22Rv1 (cell line): ENCODE data around the gene OR51B4.
"Not testable (repeated sequence)": the region's sequence is repeated elsewhere in the genome, so short reads cannot be mapped to it uniquely, and the experiment has no call there.

Experiments used
- H3K27ac ChIP-seq: fragments of 450-650 bp; 2 replicates; pipeline ENCODE4 v1.5.1; 2017
- CTCF ChIP-seq: fragments of 450-650 bp; IDR thresholded peaks from 2 replicates; pipeline ENCODE4 v1.5.1; 2017; ENCODE audit warnings: mild to moderate bottlenecking
- ZFX ChIP-seq: fragments of 450-650 bp; IDR thresholded peaks from 2 replicates; pipeline ENCODE4 v1.6.1; 2017; ENCODE audit warnings: antibody characterized with exemption, borderline replicate concordance

The OR51B4 gene

GRCh38 chr11:5269715-5270147 is 32.0 kb downstream of the OR51B4 start, which contains the start of gene HBE1:
TSS of gene HBE1 (minus strand) at chr11:5269945. CDS start at chr11:5269890, 55 bp downstream.
- no peak within 1 kb of the TSS for H3K27ac ChIP-seq
- TF ChIP-seq ZFX (no peak), CTCF (no peak)

DNA sequence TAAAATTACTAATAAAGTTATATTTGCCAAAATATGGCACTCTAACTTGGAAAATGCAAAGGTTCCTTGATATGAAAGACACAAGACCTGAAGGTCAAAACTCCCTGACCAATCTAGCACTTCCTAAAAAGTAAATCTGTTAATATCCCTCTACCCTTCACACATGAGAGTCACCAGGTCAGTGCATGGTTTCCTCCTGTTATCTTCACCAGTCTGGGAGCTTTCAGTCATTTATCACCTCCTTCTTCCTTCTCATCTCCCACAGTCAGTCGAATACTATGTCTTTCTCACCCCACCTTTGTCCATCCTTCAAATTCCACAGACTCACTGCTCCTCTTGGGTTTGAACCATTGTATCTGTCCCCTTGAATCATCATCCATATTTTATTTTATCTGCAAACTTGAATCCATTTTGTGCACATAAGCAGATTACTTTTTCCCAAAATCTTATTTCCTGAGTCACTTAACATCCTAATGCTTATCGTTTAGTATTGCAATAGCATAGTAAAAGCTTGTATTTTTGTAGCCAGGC is 34.6 kb downstream of the OR51B4 start:
- TF ChIP-seq ZFX, result no peak
- TF ChIP-seq CTCF, result no peak
- no peak overlapping the region for H3K27ac ChIP-seq

DNA sequence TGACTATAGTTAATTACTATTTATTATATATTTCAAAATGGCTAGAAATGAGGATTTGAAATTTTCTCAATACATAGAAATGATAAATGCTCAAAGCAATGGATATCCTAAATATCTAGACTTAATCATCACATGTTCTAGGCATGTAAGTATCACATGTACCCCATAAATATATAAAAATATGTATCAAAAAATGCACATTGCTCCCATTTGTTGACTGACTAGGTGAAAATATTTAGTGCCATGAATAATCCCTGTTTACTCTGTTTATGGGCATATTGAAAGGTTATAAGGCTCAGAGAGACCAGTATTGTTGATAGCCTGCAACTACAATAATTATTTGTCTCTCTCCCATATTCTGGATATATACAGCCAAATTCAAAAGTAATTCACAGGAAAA is 35.1 kb downstream of the OR51B4 start:
- TF ChIP-seq ZFX, result no peak
- no peak for TF ChIP-seq CTCF
- H3K27ac ChIP-seq, result no peak overlapping the region

GRCh38 chr11:5265832-5266231 is 35.9 kb downstream of the OR51B4 start:
- no peak overlapping the region for H3K27ac ChIP-seq
- TF ChIP-seq CTCF (no peak), ZFX (no peak)

- no peak for TF ChIP-seq ZFX
- no peak for TF ChIP-seq CTCF
- H3K27ac ChIP-seq, result no peak overlapping the region
Observed at GRCh38 chr11:5258543-5259262, 43.0 kb downstream of the OR51B4 start.

DNA sequence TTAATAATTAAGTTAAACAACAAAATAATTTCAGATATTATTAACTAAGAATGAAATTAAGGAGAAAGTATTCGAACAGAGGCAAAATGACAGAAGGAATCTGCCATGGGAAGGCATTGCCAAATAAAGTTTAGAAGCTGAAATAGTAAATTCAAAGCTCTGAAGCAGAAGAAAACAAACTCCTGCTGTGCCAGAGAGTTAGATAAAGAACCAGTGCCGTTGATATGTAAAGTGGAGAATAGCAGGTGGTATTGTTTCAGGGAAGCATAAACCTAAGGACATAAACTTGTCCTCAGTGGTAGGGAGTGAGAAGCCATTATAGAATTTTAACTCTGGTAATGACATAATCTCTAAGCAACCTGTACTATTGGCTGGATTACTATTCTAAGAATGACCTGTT is 44.5 kb downstream of the OR51B4 start:
- TF ChIP-seq ZFX (no peak), CTCF (no peak)
- H3K27ac ChIP-seq, result no peak overlapping the region

DNA sequence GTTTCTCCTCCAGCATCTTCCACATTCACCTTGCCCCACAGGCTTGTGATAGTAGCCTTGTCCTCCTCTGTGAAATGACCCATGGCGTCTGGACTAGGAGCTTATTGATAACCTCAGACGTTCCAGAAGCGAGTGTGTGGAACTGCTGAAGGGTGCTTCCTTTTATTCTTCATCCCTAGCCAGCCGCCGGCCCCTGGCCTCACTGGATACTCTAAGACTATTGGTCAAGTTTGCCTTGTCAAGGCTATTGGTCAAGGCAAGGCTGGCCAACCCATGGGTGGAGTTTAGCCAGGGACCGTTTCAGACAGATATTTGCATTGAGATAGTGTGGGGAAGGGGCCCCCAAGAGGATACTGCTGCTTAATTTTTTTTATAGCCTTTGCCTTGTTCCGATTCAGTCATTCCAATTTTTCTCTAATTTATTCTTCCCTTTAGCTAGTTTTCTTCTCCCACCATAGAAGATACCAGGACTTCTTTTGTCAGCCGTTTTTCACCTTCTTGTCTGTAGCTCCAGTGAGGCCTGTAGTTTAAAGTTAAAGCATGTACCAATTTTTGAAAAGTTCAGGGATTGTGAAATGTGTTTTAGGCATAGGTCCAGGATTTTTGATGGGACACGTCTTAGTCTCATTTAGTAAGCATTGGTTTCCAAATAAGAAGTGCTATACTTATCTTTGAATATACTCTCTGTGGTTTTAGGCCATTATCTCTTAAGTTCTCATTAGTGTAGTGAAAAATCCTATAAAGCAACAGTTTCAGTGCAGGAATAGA is 46.9 kb downstream of the OR51B4 start, which contains the start of gene HBG2:
HBG2 (minus strand) TSS at position 136 of the 768 bp plus-strand sequence; CDS start at position 83, 53 bp downstream.
- not testable (repeated sequence) for H3K27ac ChIP-seq

- not testable (repeated sequence) for H3K27ac ChIP-seq
Observed at GRCh38 chr11:5254023-5254422, 47.7 kb downstream of the OR51B4 start.

DNA sequence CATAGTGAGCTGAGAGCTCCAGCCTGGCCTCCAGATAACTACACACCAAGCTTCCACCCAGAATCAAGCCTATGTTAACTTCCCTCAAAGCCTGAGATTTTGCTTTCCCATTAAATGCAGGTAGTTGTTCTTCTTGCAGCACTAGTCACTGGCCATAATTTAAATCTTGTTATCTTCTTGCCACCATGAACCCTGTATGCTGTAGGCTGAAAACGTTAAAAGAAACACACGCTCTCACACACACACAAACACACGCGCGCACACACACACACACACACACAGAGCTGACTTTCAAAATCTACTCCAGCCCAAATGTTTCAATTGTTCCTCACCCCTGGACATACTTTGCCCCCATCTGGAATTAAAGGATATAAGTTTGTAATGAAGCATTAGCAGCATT is 48.3 kb downstream of the OR51B4 start:
- H3K27ac ChIP-seq, result not testable (repeated sequence)
